HG03045 (cell line): Measurements from ENCODE around the gene HOXA6.

Experiments used
- ATAC-seq: cut with Tn5 transposase; IDR thresholded peaks from one replicate; pipeline ENCODE4 v1.9.1; 2021; ENCODE audit warnings: mild to moderate bottlenecking, moderate library complexity; ENCODE audit not compliant: unreplicated experiment

The HOXA6 gene

DNA sequence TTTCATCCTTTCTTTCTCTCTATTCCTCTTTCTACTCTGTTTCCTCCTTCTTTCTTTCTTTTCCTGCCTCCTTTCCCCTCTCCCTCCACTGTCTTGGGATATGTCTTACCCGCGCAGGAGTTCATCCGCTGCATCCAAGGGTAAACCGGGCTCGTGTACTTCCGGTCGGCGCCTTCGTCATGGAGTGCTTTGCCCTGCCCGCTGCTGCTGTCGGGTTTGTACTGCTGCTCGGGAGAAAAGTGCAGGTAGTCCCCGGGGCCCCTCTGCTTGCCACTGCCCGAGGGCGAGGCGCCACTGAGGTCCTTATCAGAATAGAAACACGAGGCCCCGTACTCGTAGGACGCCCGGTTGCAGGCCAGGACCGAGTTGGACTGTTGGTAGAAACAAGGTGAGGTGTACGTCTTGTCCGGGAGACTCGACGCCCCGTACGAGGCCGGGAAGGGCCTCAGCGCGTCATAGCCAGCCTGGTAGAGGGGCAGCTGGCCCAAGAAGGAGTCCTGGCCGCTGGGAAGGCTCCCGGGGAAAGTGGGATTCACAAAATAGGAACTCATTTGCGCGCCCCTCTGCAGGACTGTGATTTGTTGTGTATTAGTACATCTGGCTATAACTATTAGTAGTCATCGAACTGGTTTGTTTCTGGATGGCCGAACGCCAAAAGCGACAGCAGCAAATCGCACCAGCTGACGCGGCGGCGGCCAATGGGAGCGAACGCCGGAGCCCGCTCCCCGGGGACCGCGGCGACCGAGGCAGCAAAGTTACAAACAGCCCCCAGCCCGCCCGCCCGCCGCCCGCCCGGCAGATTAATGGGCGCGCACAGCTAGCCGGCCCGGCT lies at the start of gene HOXA6:
HOXA6 (minus strand) TSS at position 576 of the 832 bp plus-strand sequence; CDS start at position 551, 25 bp downstream.
- no peak for ATAC-seq

DNA sequence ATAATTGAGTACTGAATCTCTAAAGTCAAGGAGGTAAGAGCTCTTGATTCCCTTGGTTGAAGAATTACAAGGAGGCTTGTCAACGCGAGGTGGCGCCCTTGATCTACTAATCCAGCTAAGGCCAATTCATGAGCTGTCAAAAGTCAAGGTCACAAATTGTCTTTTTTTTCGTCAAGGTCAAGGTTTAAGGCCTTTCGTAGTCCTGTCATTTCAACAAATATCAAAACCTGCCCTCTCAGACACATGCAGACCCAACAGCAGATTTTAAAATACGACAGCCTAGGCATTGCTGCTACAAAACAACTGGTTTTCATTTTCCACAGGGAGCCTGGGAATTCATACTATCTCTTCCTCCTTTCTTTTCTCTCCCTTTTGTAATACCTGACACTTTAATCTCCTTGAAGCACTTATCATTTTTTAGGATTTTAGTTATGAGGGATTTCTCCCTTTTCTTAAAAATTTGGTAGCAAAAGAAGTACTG lies 48.8 kb upstream of the HOXA6 start:
- ATAC-seq = no peak

- no peak for ATAC-seq
These were observed 47.3 kb upstream of the HOXA6 start for GRCh38 chr7:27194686-27195379.

DNA sequence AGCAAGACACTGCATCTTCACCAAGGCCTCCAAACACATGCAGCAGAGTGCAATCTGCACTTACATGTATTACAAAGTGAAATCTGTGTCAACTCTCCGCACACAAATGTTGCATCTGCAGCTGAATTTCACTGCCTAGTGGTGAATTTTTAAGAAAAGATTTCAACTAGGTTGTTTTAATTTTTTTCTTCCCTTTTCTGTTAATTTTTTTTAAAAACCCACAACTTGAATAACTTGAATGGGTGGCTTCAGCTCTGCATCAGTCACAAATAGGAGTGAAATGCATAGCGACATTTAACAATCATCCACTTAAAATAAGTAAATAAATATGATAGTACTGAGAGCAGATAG lies 46.4 kb upstream of the HOXA6 start:
- ATAC-seq = no peak

DNA sequence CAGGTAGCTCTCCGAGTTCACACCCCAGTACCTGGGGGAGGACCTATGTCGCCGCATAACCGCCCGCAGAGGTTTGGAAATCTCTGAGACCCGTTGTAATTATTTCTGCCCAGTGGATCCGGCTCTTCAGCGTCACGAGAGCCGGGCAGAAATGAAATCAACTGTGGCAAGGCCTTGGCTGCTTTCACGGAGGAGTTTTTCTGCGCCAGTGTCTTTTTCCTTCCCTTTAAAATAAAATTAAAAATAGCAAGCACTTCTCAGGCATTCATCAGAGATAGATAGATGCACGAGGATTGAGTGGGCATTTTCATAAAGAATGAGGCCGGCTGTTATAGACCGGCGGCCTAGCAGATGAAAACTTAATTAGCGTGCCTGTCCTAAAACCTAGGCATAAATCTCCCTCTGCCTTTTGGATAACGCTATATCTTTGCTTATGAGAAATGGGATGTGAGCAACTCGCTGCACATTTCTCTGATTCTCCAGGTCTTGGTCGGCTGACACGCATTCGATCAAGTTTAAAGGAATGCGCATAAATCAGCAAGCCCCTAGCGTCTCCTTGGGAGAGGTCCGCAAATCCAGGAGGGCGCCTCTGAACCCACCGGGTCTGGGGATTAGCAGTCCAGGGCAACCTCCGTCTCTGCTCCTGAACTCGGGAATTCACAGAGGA lies 45.9 kb upstream of the HOXA6 start:
- no peak for ATAC-seq

DNA sequence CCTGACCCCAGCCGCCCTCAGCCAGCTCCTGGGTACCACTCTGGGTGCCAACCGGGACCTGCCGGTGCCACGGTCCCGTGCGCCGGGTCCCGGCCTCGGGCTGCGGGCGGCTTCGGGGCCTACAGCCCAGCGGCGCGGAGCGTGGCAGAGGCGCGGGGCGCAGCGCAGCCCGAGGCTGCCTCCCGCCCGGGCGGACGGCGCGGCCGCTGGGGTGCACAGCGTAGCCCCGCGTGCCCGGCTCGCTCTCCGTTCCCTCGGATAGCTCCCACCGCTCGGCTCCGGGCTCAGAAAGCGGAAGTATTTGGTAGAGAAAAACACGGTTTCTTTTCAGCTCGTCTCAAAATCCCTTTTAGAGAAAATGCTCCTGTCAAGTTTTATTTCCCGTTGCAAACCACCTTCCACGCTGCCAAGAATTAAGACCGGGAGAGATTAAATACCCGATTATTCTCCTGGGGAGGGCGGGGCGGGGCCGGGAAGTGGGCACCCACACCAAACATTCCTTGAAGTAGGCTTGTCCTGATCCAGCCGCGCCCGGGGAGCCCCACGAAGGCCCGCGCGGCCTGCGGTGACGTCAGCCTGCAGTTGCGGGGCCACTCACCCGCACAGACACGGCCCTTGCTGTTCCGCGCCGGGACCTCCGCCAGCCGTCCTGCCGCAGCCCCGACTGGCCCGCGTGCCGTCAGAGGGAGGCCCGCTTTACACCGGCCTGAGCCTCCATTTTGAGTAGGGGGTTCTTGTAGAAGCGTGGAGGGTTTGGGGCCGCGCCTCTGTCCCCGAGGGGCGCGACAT lies 45.2 kb upstream of the HOXA6 start:
- no peak for ATAC-seq

GRCh38 chr7:27191833-27192545 lies 44.4 kb upstream of the HOXA6 start:
- ATAC-seq = no peak

DNA sequence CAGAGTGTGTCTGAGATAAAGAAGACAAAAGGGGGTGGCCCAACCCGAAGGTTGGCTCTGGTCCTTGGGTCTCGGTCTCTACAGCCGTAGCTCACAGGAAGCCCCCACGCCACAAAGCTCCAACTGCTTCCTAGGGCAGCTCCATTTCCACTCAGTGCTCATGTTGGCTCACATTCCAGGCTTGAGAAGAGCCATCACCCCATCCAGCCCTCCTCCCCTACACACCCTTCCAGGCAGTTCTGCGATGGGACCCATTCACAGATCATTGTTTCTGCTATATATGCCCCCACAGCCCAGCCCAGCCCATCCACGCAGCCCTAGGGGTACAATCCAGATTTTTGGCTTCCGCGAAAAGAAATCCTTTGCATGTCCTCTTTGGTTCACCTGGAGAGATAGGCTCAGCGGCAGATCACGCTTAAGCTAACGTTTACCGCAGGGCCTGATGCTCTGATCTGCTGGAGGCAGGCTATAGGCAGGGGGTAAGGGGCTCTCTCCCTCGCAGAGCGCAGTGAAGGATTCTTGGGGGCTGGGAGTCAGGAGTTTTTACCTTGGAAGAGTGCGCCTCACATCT lies 43.7 kb upstream of the HOXA6 start:
- ATAC-seq = no peak

DNA sequence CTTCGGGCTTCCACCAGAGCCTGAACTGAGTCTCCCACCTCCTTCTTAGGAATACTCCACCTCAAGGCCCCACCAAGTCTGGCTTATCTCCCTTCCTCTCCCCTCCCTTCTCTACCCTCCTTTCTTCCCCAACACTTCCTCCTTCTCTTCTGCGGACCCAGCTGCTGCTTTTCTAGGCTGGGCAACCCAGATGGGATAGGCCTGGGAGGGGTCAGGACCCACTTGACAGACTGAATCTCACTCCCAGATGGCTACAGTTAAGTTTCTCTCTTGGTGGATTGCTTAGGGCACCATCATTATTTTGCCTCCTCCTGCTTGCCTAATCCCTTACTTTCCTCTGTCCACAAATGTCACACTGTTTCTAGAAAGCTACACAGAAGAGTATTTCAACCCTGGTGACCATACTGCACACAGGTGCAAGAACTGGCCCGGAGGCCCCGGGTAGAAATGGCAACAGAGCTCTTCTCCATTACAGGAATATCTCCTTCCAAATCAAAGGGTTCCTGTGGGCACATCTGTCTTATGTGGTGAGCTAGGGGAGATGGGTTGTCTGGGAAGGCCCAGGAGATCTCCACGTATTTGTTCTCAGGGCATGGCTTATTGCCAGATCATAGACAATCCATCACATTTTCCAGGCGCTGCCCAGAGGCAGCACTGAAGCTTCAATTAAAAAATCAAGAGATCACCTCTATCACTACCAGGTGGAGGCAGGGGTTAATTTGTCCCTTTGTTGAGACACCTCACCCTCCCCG lies 42.6 kb upstream of the HOXA6 start:
- no peak for ATAC-seq

- ATAC-seq = no peak
These were observed 41.9 kb upstream of the HOXA6 start for GRCh38 chr7:27189295-27189996.

- no peak for ATAC-seq
These were observed 41.1 kb upstream of the HOXA6 start for GRCh38 chr7:27188386-27189294.

DNA sequence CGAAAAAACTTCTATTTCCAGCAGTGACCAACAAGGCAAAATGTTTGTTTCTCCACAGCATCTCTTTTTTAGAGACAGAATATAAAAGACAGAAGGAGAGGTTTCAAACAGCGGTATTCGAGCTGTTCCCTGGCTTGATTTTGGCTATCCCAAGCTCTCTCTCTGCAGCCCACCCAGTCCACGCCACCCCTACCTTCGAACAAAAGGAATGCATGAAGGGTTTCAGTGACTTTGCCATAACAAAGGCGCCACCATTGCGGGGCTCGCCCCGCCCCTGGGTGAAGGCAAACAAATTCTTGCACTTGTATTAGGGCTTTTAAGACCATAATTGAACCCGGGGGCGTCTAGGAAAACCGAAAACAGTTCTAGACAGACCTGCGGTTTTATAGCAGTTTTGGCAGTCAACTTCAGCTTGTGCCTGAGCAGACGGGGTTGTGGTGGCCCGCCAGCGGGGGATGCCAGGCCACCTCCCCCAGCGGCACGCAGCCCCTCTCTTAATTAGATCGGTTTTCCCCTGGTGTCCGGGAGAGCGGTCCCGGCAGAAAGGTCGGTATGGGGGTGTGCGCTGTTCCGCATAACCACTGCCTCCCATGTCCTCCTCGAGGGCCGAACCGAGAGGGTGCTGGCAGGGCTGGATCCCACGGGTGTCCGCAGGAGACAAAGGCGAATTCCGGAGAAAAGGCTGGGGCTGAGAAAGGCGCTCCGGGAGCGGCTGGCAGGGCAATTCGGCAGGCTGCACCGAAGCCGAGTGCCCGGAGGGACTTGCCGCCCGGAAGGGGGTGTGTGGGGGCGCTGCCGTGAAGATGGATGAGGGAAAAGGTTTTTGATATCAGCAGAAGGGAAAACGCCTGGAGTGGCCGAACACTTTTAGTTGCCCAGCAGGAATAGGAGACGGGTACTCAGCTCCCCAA lies 40.2 kb upstream of the HOXA6 start:
- ATAC-seq = no peak

DNA sequence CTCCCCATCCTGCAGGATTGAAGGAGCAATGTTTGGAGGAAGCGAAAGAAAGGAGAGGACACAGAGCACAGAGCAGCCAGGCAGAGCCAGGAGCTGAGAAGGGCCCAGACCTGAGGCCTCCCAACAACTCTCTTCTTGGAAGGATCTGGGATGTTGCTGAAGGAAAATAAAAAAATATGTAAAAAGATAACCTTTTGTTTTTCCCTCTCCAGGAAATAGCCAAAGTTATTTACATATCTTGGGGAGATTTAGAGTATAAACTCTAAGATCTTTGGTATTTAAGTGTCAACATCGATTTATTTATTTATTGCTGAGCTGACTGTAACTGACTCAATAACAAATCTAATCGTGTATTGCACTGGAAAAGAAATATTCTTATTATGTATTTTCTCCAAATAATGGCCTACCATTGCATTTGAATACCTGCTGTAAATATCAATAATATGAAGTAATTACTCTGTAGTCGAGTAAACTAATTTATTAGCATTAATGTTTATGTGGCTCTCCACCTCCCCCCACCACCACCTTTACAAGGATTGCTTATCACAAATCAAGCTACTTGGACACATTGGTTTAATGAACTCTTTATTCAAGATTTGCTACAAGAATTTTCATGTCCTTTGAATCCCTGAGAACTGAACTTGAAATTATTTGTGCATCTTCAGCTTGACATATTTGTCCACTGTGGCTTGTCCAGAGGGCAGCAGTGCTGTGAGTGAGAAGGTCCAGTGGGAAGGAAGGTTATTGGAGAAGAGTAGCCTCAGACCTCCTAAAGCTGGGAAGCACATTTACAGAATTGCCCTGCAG lies 39.3 kb upstream of the HOXA6 start:
- ATAC-seq = no peak

GRCh38 chr7:27185854-27186667 lies 38.5 kb upstream of the HOXA6 start:
- no peak for ATAC-seq
